Fibroblast of peridontal ligament (primary cell): ENCODE results near the gene CSNK1D.

ENCODE experiments used
- DNase-seq: peaks from one replicate; pipeline ENCODE4 v3.0.0-alpha.2; 2010; ENCODE audit errors: extremely low read depth

The CSNK1D gene

DNA sequence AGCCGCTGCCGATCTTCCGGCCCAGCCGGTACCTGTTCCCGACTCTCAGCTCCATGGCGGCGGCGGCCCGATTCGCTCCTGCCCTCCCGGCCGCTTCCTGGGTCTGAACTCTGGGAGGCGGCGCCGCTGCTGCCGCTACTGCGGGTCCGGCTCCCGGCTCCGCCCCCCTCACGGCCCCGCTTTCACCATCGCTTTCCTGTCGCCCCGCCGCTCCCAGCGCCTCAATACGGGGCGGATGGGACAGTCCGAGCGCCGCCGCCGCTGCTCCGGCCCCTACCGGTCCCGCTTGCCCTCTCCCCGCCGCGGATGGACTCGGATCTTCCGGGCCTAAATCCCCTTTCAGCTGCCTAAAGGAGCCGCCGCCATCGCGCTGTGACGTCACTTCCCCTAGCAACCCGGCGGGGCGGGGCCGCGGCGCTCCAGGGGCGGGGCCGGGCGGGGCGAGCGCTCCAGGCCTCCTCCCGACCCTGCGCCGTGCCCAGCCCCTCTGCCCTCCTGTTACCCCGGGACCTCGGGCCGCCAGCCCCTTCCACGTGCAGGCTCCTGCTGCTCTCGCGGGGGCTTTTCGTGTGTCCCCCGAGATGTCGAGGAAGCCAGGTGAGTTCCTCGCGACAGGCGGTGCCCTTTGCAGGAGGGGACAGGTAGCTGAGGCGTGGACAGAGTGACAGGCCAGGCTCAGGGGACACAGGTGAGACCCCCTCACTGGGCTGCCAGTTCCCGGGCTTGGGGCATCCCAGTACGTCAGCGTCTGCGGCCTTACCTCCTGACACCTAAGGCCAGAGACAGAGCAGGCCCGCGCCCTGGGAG, at the start of gene CSNK1D:
Gene CSNK1D (minus strand): TSS at position 374 of the 807 bp plus-strand sequence. CDS start 319 bp downstream, at position 55.
- DNase-seq, result peak; percentile 78

DNA sequence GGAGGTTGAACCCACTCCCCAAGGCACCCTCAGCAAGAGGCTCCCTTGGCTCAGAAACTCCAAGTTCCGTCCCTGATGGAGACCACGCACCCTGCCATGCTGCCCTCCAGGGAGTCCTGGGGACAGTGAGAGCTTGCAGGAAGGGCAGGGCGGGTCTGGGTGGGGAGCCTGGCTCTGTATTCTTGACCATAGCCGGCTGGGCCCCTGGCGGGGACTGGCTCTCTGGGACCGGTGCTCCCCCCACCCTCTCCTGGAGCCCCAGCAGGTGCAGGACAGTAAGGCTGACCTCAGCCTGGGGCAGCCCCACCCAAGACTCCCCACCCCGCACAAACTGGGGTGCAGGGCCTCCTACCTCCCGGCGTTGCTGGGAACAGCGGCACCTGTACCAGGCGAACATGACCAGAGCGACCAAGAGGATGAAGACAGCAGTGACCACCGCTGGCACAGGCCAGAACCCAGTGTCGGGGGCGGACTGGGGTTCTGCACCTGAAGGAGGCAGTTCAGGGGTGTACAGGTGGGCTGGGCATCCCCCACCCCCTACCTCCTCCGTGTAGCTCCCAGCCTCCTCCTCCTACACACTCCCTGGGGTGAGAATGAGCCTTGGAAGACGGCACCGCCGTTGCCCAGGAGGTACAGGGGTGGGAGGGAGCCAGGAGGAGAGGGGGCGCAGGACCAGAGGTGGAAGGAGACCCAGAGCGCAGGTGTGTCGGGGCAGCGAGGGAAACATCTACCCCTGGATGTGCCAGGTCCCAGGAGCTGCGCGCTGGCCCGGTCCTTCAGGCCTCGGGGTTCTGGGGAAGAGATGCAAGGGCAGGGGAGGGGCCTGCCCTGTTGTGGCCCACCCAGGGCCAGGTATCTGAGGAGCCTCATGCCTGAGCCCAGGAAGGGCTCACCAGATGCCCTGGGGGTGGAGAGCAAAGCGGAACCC, 49.3 kb upstream of the CSNK1D start:
- DNase-seq, result no peak

DNA sequence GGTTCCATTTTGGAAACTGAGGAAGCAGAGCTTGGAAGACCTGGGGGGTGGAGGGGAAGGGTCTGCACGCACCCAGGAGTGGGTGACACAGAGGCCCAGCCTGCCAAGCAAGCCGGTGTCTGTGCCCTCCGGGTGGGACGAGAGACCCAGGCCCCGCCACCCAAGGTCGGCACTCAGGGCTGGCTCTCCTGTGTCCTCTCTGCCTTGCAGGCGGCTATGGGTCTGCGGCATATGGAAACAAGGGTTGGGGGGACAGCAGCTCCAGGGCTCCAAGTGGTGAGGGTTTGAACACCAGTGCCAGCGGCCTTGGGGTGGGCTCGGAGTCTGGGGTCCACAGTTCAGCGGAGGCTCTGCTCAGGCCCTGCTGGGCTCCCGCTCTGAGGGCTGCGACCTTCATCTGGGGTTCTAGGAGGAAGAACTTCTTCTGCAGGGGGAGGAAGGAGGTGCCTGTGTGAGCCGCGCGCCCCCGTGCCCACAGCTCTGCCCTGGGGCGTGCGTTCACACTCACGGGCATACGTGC, 48.5 kb upstream of the CSNK1D start:
- DNase-seq, result no peak

DNA sequence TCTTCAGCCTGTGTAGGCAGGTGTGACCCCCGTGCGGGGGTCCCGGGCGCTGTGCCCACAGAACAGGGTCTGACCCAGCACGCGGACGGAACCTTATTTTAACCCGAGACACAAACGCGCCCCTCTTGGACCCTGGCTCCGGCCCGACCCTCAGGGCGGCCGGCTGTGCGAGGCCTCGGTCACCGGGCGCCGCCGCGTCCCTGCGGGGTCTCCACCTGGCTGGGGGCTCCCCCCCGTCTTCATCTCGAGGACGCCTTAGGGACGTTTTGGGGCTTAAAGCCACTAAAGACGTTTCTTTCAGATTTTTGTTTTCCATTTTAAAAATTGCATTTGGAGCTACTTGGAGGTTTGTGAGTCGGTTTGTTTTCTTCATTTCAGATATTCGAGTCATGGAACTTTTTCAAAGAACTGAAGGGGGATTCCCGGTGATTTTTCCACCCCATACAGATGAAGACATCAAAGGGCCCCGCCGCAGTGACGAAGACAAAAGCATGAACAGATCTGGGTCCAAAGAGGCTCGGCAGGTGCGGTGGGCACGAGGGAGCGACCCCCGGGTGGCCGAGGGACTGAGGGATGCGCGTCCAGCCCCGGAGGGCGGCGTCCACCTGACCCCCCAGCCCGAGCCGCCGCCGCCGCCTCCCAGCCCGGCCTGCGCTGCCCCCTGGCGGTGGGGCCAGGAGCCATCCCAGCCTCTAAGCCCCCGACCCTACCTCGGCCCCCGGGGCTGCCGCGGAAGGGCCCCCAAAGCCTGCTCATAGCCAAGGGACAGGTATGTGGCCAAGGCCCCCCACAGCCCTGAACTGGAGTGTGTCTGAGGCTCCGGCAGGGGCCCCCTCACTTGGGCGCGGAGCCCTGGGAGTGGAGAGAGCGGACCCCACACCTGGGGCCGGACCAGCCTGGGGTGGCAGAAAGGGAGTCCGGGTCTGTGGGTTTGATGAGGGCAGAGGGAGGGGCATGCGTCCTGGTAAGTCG, 47.7 kb upstream of the CSNK1D start:
- no peak for DNase-seq

DNA sequence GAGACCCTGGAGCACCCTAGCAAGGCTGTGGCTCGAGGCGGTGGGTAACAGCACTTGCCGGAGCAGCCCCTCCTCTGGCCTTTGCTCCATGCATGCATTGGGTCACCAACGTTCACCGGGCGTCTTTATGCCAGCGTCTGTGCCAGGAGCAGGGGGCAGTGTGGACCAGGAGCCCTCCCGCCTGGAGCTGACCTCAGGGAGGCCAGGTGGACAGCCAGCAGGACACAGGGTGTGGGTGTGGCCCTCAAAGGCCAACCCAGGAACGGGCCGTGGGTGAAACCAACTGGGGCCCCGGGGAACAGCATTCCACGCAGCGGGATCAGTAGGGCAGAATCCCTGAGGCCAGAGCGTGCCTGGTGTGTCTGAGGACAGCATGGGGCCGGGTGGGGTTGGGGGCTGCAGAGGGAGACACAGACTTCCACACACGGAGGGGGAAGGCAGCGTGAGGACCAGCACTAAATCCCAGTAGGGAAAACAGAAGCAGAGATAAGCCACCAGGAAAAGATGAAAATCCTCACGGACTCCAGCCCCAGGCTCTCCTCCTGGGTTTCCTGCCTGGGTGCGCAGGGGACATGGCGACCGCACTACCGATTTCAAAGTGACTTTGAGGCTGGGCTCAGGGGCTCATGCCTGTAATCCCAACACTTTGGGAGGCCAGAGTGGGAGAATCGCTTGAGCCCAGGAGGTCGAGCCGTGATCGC, 46.8 kb upstream of the CSNK1D start:
- no peak for DNase-seq

DNA sequence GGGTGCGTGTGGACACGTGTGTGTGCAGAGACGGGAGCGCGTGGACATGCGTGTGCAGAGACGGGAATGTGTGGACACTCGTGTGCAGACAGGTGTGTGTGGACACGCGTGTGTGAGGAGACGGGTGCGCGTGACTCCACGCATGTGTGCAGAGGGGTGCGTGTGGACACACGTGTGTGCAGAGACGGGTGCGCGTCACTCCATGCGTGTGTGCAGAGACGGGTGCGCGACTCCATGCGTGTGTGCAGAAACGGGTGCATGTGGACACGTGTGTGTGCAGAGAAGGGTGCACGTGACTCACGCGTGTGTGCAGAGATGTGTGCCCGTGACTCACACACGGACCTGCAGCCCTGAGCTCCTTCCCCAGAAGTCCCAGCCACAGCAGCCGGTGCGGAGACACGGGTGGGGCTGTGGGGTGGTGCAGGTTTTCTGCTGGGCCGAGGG, 46.1 kb upstream of the CSNK1D start:
- DNase-seq, result no peak

DNA sequence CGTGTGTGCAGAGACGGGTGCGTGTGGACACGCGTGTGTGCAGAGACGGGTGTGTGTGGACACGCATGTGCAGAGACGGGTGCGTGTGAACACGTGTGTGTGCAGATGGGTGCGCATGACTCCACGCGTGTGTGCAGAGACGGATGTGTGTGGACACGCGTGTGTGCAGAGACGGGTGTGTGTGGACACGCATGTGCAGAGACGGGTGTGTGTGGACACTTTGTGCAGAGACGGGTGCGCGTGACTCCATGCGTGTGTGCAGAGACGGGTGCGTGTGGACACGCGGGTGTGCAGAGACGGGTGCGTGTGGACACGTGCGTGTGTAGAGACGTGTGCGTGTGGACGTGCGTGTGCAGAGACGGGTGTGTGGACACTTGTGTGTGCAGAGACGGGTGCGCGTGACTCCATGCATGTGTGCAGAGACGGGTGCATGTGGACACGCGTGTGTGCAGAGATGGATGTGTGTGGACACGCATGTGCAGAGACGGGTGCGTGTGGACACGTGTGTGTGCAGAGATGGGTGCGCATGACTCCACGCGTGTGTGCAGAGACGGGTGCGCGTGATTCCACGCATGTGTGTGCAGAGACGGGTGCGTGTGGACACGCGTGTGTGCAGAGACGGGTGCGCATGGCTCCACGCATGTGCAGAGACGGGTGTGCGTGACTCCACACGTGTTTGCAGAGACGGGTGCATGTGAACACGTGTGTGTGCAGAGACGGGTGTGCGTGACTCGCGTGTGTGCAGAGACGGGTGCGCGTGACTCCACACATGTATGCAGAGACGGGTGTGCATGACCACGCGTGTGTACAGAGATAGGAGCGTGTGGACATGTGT, 45.5 kb upstream of the CSNK1D start:
- no peak for DNase-seq

DNA sequence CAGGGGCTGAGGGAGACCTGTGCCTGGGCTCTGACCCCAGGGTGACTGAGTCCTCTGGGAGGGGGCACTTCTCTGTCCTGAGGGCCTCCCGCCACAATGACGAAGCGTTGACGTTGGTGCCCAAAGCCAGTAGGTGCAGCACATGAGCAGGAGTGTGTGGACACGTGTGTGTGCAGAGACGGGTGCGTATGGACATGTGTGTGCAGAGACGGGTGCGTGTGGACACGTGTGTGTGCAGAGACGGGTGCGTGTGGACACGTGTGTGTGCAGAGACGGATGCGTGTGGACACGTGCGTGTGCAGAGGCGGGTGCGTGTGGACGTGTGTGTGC, 44.6 kb upstream of the CSNK1D start:
- DNase-seq, result no peak

DNA sequence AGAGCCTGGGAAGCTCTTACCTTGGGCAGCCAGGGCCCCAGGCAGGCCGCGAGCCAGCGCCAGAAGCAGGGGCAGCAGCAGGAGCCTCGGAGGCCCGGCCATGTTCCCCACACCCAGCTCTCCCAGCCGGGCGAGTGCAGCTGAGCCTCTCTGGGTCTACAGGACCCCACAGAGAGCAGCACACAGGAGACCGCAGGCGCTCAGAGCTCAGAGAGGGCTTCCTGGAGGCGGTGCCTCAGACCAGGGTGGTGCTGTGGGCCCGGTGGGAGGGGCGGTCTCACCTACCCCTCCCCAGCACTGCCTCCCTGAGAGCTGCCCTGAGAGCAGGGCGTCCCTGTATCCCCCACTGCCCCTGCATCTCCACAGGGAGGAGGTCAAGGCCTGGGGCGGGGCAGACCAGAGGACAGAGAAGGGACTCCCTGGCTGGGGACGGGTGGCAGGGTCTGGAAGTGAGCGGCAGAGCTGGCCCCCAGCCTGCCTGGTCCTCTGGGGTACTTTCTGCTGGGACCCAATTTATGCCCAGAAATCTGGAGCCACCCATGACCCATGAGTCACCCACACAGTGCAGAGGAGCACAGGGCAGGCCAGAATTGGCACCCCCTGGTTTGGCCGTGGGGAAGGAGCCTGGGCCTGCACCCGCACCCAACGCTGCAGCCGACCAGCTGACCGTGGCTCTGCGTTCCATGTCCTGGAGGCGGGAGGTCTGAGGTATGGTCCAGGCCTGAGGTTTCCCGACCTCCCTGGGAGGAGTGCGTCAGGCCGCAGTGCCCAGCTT, 44.1 kb upstream of the CSNK1D start, which contains the start of gene CD7:
Gene CD7 (minus strand): TSS at position 215 of the 775 bp plus-strand sequence. CDS start 113 bp downstream, at position 102.
- no peak for DNase-seq

DNA sequence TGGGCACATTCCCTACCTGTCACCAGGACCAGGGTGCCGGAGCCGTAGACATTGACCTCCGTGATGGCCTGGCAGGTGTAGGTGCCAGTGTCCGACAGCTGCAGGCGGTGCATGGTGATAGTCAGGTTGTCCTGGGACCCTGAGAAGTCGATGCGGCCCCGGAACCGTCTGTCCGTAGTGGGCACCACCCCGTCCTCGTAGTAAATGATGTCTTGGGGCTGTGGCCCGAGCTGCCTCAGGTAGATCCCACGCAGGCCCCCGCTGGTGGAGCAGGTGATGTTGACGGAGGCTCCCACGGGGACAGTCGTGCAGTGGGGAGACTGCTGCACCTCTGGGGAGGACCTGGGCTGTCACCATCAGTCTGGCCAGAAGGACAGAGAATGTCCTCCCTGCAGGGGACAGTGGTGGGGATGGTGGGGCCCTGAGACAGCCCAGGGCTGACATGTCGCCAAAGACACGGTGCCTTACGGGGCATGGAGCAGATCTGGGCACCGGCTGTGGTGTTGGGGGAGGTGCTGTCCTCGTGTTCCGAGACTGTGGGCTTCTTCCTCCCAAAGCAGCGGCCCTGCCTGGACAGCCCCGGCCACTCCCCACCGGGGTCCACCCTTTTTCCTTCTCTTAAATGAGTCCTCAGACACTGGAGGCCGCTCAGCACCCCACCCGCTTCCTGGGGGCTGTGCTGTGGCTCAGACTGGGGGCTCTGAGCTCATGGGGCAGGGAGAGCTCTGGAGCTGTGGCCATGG, 43.3 kb upstream of the CSNK1D start:
- no peak for DNase-seq

DNA sequence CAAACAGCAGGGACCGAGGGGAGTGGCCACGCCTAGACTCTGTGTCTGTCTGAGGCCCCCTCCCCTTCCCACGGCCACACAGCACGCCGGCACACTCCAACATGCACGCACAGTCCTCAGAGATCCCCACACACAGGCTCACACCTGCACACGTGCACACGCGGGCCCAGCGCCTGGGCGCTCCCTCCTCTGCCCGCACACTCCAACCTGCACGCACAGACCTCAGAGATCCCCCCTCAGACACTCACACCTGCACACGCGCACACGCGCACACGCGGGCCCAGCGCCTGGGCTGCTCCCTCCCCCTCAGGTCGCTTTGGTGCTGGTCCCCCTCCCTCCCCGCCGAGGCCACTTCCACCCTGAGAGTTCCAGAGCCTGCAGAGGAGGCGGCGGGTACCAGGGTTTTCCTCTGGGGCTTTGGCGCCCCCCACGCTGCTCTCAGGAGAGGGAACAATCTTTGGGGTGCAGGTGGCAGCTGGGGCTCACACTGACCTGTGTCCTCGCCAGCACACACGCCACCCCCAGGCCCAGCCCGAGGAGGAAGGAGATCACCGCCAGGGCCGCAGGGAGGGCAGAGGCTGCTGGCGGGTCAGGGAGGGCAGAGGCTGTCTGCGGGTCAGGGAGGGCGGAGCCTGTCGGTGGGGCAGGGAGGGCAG, 42.3 kb upstream of the CSNK1D start:
- DNase-seq, result no peak

DNA sequence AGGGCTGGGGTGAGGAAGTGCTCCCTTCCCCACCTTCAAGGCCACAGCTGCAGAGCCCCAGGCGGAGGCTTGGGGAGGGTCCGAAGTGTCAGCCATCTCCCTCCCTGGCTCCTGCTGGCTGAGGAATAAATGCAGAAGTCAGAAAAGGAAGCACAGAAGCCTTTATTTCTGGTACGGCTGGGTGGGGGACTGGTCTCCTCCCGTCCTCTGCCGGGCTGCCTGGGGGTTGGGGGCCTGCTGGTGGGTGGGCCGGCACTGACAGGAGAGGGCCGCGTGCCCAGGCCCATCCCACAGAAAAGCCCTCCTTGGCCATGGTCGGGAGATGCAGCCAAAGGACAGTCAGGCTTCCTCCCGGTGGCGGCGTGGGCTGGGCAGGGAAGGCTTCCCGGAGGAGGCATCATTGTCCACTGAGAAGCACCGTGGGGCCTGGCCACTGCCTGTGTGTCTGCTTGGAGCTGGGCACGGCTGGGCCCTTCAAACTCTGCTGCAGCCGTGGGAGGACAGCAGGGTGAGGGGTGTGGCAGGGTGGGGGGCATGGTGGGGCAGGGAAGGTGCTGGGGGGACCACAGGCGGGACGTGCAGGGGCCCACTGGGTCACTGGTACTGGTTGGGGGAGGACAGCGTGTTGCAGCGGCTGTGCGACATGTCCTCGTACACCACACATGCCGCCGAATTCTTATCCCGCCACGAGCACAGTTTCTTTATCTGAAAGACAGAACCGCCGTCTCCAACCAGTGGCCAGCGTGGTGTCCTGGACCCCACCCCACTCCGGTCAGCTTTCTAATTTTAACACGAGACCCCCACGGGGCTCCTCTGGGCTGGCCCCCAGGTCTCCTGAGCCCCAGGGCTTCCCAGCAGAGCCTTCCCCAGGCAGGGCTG, 41.5 kb upstream of the CSNK1D start:
- no peak for DNase-seq

DNA sequence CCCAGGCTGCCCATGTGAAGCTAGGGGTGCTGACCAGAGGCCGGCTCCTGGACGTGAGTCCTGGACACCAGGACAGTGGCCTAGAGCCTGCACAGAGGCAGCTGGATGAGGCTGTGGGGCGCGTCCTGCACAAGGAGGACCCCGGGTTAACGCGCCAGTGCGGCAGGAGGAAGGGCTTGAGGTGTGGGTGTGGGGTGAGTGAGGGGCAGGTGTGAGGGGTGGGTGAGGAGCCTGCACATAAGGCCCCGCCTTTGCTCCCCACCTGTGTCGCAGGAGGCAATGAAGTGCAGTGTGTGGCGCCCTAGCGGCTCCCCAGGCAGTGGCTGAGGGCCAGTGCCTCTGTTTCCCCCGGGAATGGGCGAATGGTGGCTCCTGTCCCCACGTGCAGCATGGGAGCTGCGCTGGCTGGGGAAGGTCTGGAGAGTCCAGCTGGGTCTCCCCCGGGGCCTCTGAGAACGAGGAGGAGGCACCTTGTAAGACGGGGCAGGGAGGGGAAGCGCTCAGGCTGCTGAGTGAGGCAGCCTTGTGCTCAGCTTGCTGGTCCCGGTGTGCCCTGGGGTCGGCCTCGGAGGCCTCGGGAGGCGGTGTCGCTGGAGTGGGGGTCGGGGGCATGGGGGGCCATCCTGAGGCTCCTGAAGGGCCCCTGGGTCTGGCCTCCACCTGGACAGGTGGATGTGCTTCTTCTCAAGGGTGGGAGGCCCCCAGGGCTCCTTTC, 40.7 kb upstream of the CSNK1D start:
- DNase-seq, result no peak

DNA sequence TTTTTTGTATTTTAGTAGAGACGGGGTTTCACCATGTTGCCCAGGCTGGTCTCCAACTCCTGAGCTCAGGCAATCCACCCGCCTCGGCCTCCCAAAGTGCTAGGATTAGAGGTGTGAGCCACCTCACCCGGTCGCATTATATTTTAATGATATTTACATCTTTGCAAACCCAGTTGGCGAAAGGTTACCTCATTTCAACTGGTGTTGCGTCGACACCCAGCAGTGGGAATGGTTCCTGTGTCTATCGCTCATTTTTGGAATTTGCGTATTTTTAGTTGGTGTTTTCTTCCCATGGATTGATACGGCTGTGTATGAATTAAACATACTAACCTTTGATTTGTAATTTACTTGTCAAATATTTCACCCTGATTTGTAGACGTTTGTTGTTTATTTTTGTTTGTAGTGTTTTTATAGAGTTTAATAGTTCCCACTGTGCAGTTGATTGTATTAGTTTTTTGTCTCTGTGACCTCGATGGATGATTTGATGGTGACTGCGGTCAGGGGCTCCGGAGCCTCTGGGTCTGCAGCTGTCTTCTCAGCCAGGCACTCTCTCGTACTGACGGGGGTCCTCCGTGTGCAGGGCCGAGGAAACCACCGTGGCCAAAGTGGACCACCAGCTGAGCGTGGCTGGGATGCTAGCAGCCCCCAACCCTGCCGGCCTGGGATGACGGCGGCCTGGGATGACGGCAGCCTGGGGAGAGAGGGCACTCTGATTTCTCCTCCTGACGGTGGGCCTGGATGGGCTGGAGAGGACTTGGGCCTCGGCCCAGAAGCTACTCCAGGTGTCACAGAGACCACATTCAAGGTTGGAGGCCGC, 39.9 kb upstream of the CSNK1D start:
- DNase-seq, result no peak

DNA sequence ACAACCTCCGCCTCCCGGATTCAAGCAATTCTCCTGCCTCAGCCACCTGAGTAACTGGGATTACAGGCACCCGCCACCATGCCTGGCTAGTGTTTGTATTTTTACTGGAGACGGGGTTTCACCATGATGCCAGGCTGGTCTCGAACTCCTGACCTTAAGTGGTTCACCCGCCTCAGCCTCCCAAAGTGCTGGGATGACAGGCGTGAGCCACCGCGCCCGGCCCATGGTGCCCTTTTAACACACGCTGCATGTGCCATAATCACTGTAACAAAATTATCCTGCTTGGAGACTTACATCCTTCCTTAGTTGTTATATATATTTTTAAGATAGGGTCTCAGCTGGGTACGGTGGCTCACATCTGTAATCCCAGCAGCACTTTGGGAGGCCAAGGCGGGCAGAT, 38.5 kb upstream of the CSNK1D start:
- DNase-seq, result no peak
